MG63 (cell line): ENCODE results near the gene POLR2B. TPM values are rescaled to one million over a fixed set of nuclear protein-coding genes. Genes with fewer than 3 reads are reported as not detected.

Experiments used
- DNase-seq: peaks from one replicate; pipeline ENCODE4 v3.0.0-alpha.2; 2020
- H3K27me3 ChIP-seq: fragments of 250-450 bp; sonication (Bioruptor Pico); 2 replicates; pipeline ENCODE4 v1.5.1; 2020; ENCODE audit warnings: mild to moderate bottlenecking, moderate library complexity
- H3K36me3 ChIP-seq: fragments of 250-450 bp; sonication (Bioruptor Pico); 2 replicates; pipeline ENCODE4 v1.5.1; 2020; ENCODE audit warnings: mild to moderate bottlenecking, moderate library complexity
- H3K4me3 ChIP-seq: fragments of 250-450 bp; sonication (Bioruptor Pico); 2 replicates; pipeline ENCODE4 v1.5.1; 2020; ENCODE audit warnings: mild to moderate bottlenecking, moderate library complexity
- H3K9me3 ChIP-seq: fragments of 250-450 bp; sonication (Bioruptor Pico); 2 replicates; pipeline ENCODE4 v1.5.1; 2020; ENCODE audit warnings: mild to moderate bottlenecking, moderate library complexity
- total RNA-seq: library from RNA; depleted of rRNA; stranded (reverse); fragments of >200 nt; shearing (Covaris generic); gene quantifications from 2 replicates; pipeline ENCODE4 v1.2.3, GENCODE V29; 2014; ENCODE audit warnings: low replicate concordance

The POLR2B gene
- total RNA-seq, 1 experiment from 2014 or later: 87.9 TPM

DNA sequence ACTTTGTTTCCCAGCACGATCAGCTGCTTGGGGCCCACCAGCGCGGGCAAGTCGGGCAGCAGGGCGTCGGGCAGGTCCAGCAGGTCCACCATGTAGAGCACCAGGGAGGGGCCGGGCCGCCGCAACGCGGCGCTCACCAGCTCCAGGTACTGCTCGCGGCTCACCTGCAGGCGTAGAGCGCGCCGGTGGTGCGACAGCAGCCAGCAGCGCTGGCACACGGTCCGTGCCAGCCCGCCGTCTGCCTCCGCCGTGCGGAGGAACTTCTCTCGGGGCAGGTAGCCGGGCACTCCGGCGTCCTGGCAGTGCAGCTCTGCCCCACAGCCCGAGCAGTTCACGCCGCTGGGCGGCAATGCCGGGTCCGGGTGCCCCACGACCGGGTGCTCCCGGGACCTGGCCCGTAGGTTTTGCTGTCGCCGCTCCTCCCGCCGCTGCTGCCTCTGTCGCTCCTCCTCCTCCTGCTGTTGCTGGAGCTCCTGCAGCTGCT is 1.8 kb upstream of the POLR2B start:
- DNase-seq: no peak

DNA sequence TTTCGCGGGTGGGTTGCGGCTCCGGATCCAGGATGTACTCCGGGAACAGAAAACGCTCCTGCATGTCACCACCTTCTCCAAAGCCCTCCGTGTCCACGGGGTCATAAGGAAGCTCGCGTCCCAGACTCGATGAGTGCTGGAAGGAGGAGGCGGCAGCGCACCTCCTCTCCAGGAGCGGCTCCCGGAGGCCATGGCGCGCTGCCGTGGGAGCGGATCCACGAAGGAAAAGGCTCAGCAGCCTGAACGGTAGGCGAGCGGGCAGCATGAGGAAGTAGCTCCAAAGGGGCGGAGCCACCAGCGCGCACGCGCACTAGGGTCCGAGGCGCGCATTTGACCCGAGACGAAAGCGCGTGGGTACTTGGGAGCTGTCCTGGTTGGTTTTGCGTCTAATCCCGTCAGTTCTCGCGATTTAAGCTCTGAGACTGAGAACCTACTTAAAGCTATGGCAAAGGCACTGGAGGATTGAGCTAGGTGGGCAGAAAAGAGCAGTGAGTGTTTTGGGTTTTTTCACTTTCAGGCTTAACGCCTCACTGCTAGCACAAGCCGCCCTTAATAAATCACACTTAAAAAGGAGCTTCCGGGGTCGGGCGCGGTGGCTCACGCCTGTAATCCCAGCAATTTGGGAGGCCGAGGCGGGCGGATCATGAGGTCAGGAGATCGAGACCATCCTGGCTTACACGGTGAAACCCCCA is 1.2 kb upstream of the POLR2B start, which contains the start of gene NOA1:
NOA1 (minus strand) TSS at position 286 of the 692 bp plus-strand sequence; CDS start at position 265, 21 bp downstream.
- H3K9me3 ChIP-seq: peaks cover 8% of the 10 kb centered on the region; the same call in 1 of the 2 replicates
- DNase-seq: peak; percentile 92
- peaks cover 24% of the 10 kb centered on the region for H3K36me3 ChIP-seq
- H3K27me3 ChIP-seq: no peaks in the 10 kb centered on the region
- peak within 1 kb of the TSS; percentile 90 for H3K4me3 ChIP-seq

More for the DNA sequence above, 1.8 kb upstream of the POLR2B start:
- Histone ChIP-seq H3K27me3 (no peaks in the 10 kb centered on the region), H3K36me3 (peaks cover 30% of the 10 kb centered on the region), H3K9me3 (peaks cover 8% of the 10 kb centered on the region; the same call in 1 of the 2 replicates), H3K4me3 (peak overlapping the region; percentile 90)

DNA sequence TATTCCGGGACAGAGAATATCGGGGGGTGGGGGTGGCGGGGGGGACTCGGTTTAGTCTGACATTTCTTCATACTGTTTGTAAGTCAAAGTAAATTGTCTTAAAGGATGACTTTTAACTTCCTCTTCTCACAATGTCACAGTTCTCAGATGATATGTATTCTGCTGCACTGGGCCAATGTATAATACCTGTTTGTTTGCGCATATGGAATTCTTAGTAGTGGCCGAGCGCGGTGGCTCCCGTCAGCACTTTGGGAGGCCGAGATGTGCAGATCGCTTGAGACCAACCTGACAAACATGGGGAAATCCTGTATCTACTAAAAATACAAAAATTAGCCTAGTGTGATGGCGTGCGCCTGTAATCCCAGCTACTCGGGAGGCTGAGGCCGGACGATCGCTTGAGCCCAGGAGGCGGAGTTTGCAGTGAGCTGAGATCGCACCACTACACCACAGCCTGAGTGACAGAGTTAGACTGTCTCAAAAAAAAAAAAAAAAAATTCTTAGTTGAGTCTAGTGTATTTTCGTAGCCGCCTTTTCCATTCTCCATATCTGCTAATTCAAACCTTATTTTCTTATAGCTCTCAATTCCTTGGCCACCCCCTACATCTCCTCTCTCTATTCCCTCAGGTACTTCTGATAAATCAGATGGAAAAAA is 851 bp downstream of the POLR2B start:
- DNase-seq: peak; percentile 8
- H3K36me3 ChIP-seq: peaks cover 7% of the 10 kb centered on the region
- no peaks in the 10 kb centered on the region for H3K9me3 ChIP-seq
- H3K27me3 ChIP-seq: no peaks in the 10 kb centered on the region
- peak overlapping the region; percentile 90 for H3K4me3 ChIP-seq

DNA sequence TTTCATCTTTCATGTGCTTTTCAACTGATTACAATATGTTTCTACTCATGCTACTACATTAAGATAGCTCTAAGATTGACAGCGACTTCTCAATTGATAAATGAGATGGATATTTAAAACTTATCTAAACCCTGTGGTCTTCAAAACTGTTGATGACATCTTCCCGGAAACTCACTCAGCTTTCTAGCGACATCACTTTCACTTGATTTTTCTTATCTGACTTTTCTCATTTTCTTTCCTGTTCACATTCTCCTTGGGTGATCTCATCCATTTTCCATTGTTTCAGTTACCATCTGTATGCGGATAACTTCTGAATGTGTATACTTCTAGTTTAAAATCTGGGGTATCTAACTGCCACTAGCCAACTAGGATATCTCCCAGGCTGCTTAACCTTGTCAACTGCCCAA is 3.1 kb downstream of the POLR2B start:
- peaks cover 16% of the 10 kb centered on the region for H3K36me3 ChIP-seq
- no peak overlapping the region for H3K4me3 ChIP-seq
- H3K27me3 ChIP-seq: no peaks in the 10 kb centered on the region
- H3K9me3 ChIP-seq: no peaks in the 10 kb centered on the region
- no peak for DNase-seq

DNA sequence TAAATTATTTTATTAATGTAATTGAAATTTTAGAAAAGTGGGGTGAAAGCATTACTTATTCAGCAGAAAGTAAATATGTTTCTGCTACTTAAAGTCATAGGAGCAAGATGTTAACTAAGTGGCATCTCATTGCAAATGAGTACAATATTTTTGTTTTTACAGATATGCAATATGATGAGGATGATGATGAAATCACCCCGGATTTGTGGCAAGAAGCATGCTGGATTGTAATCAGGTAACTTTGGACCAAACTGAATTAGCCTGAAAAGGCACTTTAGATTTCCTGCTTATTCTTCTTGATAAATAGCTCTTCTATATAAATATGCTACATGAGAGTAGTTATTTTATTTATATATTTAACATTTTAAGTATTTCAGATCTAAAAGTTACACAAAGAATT is 7.5 kb downstream of the POLR2B start:
- Histone ChIP-seq H3K4me3 (no peak overlapping the region), H3K27me3 (no peaks in the 10 kb centered on the region), H3K9me3 (no peaks in the 10 kb centered on the region), H3K36me3 (peaks cover 32% of the 10 kb centered on the region)
- no peak for DNase-seq

DNA sequence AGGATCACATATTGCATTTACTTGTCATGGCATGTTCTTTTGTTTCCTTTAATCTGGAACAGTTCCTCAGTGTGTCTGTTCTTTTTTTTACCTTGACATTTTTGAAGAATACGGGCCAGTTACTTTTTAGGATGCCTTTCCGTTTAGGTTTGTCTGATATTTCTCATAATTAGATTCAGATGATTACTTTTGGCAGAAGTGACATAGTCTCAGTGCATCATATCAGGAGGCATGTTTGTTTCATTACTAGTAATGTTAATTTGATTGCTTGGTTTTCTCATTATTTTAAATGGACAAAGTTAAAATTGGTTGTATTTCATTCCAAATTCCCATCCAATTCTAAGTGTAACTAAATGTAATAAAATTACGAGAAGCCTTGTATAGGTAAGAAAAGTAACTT is 8.3 kb downstream of the POLR2B start:
- Histone ChIP-seq H3K36me3 (peaks cover 32% of the 10 kb centered on the region), H3K4me3 (no peak overlapping the region), H3K27me3 (no peaks in the 10 kb centered on the region), H3K9me3 (no peaks in the 10 kb centered on the region)
- no peak for DNase-seq

DNA sequence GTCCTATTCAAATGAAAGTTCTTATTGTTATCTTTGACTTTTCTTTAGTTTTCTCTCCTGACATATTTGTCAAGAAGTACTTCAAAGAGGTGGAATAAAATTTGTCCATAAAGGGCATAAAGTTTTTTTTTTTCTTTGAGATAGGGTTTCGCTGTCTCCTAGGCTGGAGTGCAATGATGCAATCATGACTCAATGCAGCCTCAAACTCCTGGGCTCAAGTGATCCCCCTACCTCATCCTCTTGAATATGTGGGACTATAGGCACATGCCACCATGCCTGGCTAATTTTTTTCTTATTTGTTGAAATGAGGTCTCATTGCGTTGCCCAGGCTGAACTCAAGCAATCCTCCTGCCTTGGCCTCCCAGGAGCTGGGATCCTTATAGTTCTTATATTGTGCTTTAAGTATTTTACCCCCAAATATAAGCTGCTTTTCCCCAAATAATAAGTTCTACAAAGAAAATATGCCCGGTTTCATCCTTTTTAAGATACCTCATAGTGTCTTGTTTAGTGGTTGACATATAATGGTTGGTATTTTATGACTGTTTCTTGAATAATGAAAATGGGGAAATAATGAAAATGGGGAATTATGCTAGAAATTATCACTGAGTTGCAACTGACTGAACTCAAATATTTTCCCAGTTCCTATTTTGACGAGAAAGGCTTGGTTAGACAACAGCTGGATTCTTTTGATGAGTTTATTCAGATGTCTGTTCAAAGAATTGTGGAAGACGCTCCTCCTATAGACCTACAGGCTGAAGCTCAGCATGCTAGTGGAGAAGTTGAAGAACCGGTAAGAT is 11.6 kb downstream of the POLR2B start:
- DNase-seq: no peak
- Histone ChIP-seq H3K36me3 (peaks cover 45% of the 10 kb centered on the region), H3K27me3 (no peaks in the 10 kb centered on the region), H3K9me3 (no peaks in the 10 kb centered on the region), H3K4me3 (no peak overlapping the region)

DNA sequence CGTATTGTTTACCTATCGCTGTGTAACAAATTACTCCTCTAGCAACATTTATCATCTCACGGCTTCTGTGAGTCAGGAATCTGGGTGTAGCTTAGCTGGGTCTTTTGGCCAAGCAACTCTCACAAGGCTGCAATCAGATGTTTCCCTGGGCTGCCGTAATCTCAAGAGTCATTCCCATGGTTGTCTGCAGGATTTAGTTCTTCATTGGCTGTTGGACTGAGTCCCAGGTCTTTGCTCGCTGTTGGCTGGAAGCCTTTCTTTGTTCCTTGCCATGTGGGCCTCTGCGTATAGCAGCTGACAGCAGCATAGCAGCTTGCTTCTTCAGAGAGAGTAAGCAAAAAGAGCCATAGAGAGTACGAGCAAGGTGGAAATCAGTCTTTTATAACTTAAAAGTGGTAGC is 16.8 kb downstream of the POLR2B start:
- H3K9me3 ChIP-seq: no peaks in the 10 kb centered on the region
- peak; percentile 84 for DNase-seq
- H3K36me3 ChIP-seq: peaks cover 49% of the 10 kb centered on the region
- no peak overlapping the region for H3K4me3 ChIP-seq
- no peaks in the 10 kb centered on the region for H3K27me3 ChIP-seq

DNA sequence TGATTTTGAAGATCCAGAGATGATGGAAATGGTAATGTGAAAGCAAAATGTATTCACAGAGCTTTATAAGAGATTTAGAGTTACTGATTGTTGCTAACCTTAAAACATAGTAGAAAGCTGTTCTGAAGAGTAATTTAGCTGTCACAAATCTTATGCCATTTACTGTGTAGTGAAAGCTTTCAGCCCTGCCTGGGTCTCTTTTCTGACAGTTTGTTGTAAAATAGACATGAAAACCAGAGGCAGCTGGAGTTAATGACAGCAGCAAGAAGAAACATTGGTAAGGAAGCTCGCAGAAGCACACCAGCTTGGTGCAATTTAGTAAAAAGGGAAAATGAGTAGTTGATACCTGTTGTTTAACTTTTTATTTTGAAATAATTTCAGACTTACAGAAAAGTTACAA is 21.1 kb downstream of the POLR2B start:
- DNase-seq: no peak
- no peaks in the 10 kb centered on the region for H3K27me3 ChIP-seq
- H3K4me3 ChIP-seq: no peak overlapping the region
- no peaks in the 10 kb centered on the region for H3K9me3 ChIP-seq
- H3K36me3 ChIP-seq: peaks cover 46% of the 10 kb centered on the region

DNA sequence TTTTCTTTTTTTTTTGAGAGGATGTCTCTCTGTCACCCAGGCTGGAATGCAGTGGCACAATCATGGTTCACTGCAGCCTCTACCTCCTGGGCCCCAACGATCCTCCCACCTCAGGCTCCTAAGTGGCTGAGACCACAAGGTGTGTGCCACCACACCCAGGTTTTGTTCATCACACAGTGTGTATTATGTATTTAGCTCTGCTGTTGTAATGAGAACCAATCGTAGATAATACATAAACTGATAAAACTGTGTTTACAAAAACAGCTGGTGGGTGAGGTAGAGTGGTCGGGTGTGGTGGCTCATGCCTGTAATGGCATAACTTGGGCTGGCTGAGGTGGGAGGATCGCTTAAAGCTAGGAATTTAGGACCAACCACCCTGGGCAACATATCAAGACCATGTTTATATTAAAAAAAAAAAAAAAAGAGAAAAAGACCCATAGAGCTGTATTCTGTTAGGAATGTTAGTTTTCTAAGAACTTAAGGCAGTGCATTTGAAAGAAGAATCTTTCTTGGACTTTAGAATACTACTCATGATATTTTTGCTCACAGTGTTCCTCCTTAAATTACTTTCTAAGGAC is 34.9 kb downstream of the POLR2B start:
- Histone ChIP-seq H3K36me3 (peaks cover 47% of the 10 kb centered on the region), H3K9me3 (no peaks in the 10 kb centered on the region), H3K4me3 (no peak overlapping the region), H3K27me3 (no peaks in the 10 kb centered on the region)
- no peak for DNase-seq

DNA sequence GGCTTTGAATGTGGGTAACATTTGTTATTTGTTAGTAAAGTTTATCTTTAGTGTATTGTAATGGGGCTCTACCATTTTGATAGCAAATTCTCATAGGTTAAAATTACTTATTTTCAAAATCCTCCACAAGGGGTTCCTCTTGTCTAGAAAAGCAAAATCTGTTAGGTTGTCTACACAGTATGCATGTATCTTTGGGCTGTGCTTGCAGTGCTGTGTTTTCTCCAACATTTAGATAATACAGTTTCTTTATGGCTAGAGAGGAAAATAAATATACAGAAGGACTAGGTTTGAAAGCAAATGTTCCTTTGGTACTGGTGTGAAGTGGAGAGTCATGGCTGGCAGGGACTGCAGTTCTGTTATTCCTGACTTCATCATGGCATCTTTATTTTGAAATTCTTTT is 40.3 kb downstream of the POLR2B start:
- Histone ChIP-seq H3K4me3 (no peak overlapping the region), H3K36me3 (peaks cover 55% of the 10 kb centered on the region), H3K27me3 (no peaks in the 10 kb centered on the region), H3K9me3 (no peaks in the 10 kb centered on the region; the same call in 1 of the 2 replicates)
- no peak for DNase-seq

DNA sequence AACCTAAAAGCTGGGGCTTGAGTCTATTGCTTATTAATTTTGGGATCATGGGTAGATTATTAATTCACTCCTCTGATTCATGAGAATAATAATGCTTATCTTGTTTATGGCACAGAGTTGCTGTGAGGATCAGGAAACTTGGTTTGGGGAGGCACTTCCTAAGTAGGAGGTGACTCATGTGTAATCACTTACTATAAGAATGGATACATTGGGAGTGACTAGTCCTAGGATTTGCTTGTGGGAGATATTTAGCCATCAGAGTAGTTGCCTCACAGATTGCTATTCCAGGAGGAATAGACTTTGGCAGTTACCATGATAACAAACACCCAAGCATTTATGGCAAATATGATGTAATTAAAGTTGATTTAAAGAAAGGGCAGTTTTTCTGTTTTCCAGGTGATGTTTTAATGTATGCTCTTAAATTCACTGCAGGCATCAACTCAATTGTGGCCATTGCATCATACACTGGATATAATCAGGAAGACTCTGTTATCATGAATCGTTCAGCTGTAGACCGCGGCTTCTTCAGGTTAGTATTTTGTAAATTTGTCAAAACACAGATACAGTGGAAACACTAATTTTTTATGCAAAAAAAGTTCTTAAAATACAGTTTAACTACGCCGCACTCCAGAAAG is 41.9 kb downstream of the POLR2B start:
- peak; percentile 14 for DNase-seq
- H3K36me3 ChIP-seq: peaks cover 63% of the 10 kb centered on the region
- no peak overlapping the region for H3K4me3 ChIP-seq

DNA sequence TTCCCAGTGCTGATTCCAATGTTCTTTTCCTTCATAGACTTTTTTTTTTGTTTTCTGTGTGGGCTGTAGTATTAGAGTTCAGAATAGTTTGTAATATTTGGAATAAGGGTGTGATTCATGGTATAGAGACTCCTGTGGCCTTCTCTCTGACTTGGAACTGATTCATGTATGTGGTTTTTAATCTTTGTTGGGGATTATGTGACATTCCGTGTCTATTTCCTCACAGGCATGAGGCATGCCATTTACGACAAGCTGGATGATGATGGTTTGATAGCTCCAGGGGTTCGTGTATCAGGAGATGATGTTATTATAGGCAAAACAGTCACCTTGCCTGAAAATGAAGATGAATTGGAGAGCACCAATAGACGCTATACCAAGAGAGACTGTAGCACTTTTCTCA is 44.4 kb downstream of the POLR2B start:
- H3K4me3 ChIP-seq: no peak overlapping the region
- H3K27me3 ChIP-seq: no peaks in the 10 kb centered on the region
- peak; percentile 56 for DNase-seq
- H3K9me3 ChIP-seq: no peaks in the 10 kb centered on the region; the same call in 1 of the 2 replicates
- peaks cover 69% of the 10 kb centered on the region for H3K36me3 ChIP-seq

More for the DNA sequence above, 41.9 kb downstream of the POLR2B start:
- no peaks in the 10 kb centered on the region; the same call in 1 of the 2 replicates for H3K9me3 ChIP-seq
- H3K27me3 ChIP-seq: no peaks in the 10 kb centered on the region

DNA sequence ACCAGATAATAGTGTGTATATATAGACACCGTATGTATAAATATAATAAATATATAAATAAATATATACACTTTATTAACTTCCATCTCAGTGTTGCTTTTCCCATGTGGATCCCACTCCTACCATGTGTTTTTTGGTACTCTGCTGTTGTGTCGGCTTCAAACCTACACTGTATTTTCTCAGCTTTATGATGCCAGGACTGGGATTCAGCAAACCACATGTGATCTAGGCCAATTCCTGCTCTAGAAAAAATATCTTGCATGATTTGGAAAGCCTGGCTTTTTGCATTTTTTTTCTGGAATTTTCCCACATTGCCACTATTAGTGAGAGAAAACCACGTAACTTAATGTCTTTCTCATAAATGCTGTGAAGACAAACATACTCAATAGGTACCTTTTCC is 55.8 kb downstream of the POLR2B start:
- Histone ChIP-seq H3K4me3 (no peak overlapping the region), H3K27me3 (no peaks in the 10 kb centered on the region), H3K9me3 (no peaks in the 10 kb centered on the region), H3K36me3 (peaks cover 34% of the 10 kb centered on the region)
- no peak for DNase-seq

DNA sequence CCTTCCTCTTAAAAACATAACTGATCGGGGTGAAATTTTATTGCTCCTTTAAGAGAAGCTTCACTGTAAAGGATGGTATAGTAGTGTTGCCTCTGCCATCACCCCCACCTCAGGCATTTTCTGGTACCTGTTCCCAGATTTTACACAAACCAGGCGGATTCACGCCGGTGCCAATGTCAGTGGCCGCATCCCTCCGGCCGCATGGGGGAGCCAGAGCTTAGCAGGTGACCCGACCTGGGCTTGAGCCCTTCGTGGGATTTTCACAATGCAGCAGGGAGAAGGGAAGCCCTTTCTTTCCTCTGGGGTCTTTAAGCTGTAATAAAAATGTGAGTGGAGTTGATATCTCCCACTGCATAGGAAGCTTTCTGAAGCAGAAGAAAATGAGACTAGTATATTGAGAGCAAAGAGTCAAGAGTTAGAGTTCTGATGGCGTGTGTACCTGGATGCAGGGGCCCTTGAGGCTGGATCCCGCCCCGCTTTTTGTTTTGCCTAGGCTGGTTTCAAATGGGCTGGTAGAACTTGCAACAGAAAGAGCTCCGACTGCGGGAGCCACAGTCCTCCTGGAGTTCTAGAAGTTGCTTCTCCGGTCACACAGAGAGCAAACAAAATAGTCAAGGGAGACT is 59.4 kb downstream of the POLR2B start:
- DNase-seq: no peak
- Histone ChIP-seq H3K27me3 (no peaks in the 10 kb centered on the region), H3K36me3 (peaks cover 11% of the 10 kb centered on the region), H3K9me3 (no peaks in the 10 kb centered on the region), H3K4me3 (no peak overlapping the region)

DNA sequence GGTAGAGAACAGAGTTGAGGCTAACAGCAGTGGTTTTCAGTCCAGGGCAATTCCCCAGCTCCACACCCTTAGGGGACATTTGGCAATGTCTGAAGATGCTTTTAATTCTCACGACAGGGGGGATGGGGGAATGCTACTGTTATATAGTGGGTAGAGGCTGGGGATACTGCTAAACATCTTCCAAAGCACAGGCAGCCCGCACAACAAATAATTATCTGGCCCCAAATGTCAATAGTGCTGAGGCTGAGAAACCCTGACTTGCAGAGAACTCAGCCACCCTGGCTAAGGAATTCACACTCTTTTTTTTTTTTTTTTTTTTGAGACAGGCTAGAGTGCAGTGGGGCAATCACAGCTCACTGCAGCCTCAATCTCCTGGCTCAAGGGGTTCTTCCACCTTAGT is 60.6 kb downstream of the POLR2B start:
- H3K36me3 ChIP-seq: peaks cover 9% of the 10 kb centered on the region; the same call in 1 of the 2 replicates
- no peak for DNase-seq
- H3K9me3 ChIP-seq: no peaks in the 10 kb centered on the region
- H3K4me3 ChIP-seq: no peak overlapping the region
- no peaks in the 10 kb centered on the region for H3K27me3 ChIP-seq
